ENCODE results near the gene ADGRF5.

Gene ADGRF5

GRCh38 chr6:46921731-46922130 is at the start of gene ADGRF5:
Gene ADGRF5, minus strand, starts transcription at chr6:46921938. Its CDS starts 15,176 bp downstream, at chr6:46906762.
- no peak for DNase-seq

GRCh38 chr6:46969206-46969605 is 47.5 kb upstream of the ADGRF5 start:
- no peak for DNase-seq

- no peak for DNase-seq
These were observed 46.1 kb upstream of the ADGRF5 start for GRCh38 chr6:46967826-46968349.

- no peak for DNase-seq
These were observed 43.2 kb upstream of the ADGRF5 start for GRCh38 chr6:46964716-46965519.

- no peak for DNase-seq
These were observed 41.9 kb upstream of the ADGRF5 start for GRCh38 chr6:46963626-46964025.

GRCh38 chr6:46963039-46963438 is 41.3 kb upstream of the ADGRF5 start:
- no peak for DNase-seq

GRCh38 chr6:46961711-46962110 is 40.0 kb upstream of the ADGRF5 start:
- DNase-seq, result no peak

- no peak for DNase-seq
These were observed 39.5 kb upstream of the ADGRF5 start for GRCh38 chr6:46961232-46961631.

GRCh38 chr6:46959419-46959818 is 37.7 kb upstream of the ADGRF5 start:
- no peak for DNase-seq

- DNase-seq, result no peak
These were observed 34.7 kb upstream of the ADGRF5 start for GRCh38 chr6:46956409-46956808.

- no peak for DNase-seq
These were observed 33.2 kb upstream of the ADGRF5 start for GRCh38 chr6:46954837-46955451.

- DNase-seq, result no peak
These were observed 32.2 kb upstream of the ADGRF5 start for GRCh38 chr6:46953921-46954320.

GRCh38 chr6:46949632-46950280 is 28.0 kb upstream of the ADGRF5 start:
- DNase-seq, result no peak

- DNase-seq, result no peak
These were observed 27.0 kb upstream of the ADGRF5 start for GRCh38 chr6:46948699-46949098.

GRCh38 chr6:46947497-46947896 is 25.8 kb upstream of the ADGRF5 start:
- DNase-seq, result no peak

GRCh38 chr6:46940433-46941226 is 18.9 kb upstream of the ADGRF5 start:
- DNase-seq, result no peak

GRCh38 chr6:46937642-46938041 is 15.9 kb upstream of the ADGRF5 start:
- no peak for DNase-seq

- DNase-seq, result no peak
These were observed 13.9 kb upstream of the ADGRF5 start for GRCh38 chr6:46935687-46936086.

GRCh38 chr6:46933751-46934150 is 12.0 kb upstream of the ADGRF5 start:
- no peak for DNase-seq

GRCh38 chr6:46932526-46933319 is 11.0 kb upstream of the ADGRF5 start:
- DNase-seq, result no peak

- no peak for DNase-seq
These were observed 9.7 kb upstream of the ADGRF5 start for GRCh38 chr6:46931416-46931815.

GRCh38 chr6:46930331-46930730 is 8.6 kb upstream of the ADGRF5 start:
- no peak for DNase-seq

All from stimulated activated CD4-positive, alpha-beta T cell treated with anti-CD3 and anti-CD28 coated beads, Interleukin-4, amount 100 ng/mL, for 1 hour (primary cell).